Smooth muscle cell (in vitro differentiated cells): Measurements from ENCODE around the gene APRT. TPM values are rescaled to one million over a fixed set of nuclear protein-coding genes. Genes with fewer than 3 reads are reported as not detected.
"Not testable (repeated sequence)": the region's sequence is repeated elsewhere in the genome, so short reads cannot be mapped to it uniquely, and the experiment has no call there.

Experiments used
- DNase-seq: peaks from one replicate; lab custom pipeline; 2025; ENCODE audit not compliant: unreplicated experiment; lab: John Stamatoyannopoulos, UW
- H2AFZ ChIP-seq: fragments of 200-600 bp; sonication (generic); 2 replicates; pipeline ENCODE4 v1.6.0; 2016; ENCODE audit warnings: antibody characterized with exemption, low read depth, mild to moderate bottlenecking
- H3F3A ChIP-seq: fragments of 200-600 bp; sonication (generic); 2 replicates; pipeline ENCODE4 v1.6.0; 2017; ENCODE audit warnings: antibody characterized with exemption, low read depth
- H3K27ac ChIP-seq: fragments of 200-600 bp; sonication (generic); 2 replicates; pipeline ENCODE4 v1.5.1; 2016; ENCODE audit warnings: low read depth, mild to moderate bottlenecking
- H3K27me3 ChIP-seq: fragments of 200-600 bp; sonication (generic); 2 replicates; pipeline ENCODE4 v1.6.1; 2016; ENCODE audit warnings: low read depth, mild to moderate bottlenecking
- H3K36me3 ChIP-seq: fragments of 200-600 bp; sonication (generic); 2 replicates; pipeline ENCODE4 v1.5.1; 2016; ENCODE audit warnings: low read depth
- H3K4me1 ChIP-seq: fragments of 200-600 bp; sonication (generic); 2 replicates; pipeline ENCODE4 v1.5.1; 2016; ENCODE audit warnings: low read depth
- H3K4me2 ChIP-seq: fragments of 200-600 bp; sonication (generic); 2 replicates; pipeline ENCODE4 v1.6.0; 2016; ENCODE audit warnings: mild to moderate bottlenecking
- H3K4me3 ChIP-seq: fragments of 200-600 bp; sonication (generic); 2 replicates; pipeline ENCODE4 v1.5.1; 2016; ENCODE audit warnings: mild to moderate bottlenecking
- H3K79me2 ChIP-seq: fragments of 200-600 bp; sonication (generic); 2 replicates; pipeline ENCODE4 v1.6.0; 2016; ENCODE audit warnings: low read depth, mild to moderate bottlenecking
- H3K9ac ChIP-seq: fragments of 200-600 bp; sonication (generic); 2 replicates; pipeline ENCODE4 v1.6.0; 2016; ENCODE audit warnings: low read depth
- H3K9me3 ChIP-seq: fragments of 200-600 bp; sonication (generic); replicated peaks from 2 replicates; pipeline ENCODE4 v1.5.1; 2016; ENCODE audit warnings: low read depth
- H4K20me1 ChIP-seq: fragments of 200-600 bp; sonication (generic); 2 replicates; pipeline ENCODE4 v1.6.0; 2016; ENCODE audit warnings: low read depth
- CTCF ChIP-seq: fragments of 200-600 bp; sonication (generic); IDR thresholded peaks from 2 replicates; pipeline ENCODE4 v1.5.1; 2017; ENCODE audit warnings: borderline replicate concordance, mild to moderate bottlenecking, antibody characterized with exemption; ENCODE audit not compliant: insufficient read depth, poor library complexity, severe bottlenecking
- WGBS: methylation state at CpG from one replicate; pipeline ENCODE4 v1.1.7; 2016; ENCODE audit warnings: low lambda C conversion rate; 5-methylcytosine and 5-hydroxymethylcytosine counted together
- polyA plus RNA-seq: library from polyadenylated mRNA; unstranded; fragments of >200 nt; fragmentation: Nextera tagmentation; extraction: Ambion mirVana; gene quantifications from 2 replicates; pipeline ENCODE4 v1.2.1, GENCODE V29; 2016
- total RNA-seq: library from RNA; depleted of rRNA; stranded (reverse); fragments of >200 nt; gene quantifications from 2 replicates; pipeline ENCODE4 v1.2.3, GENCODE V29; 2014

APRT gene
- total and polyA plus RNA-seq, 2 experiments from 2014 or later = 143 to 200 TPM

- TF ChIP-seq CTCF = no peak
- Histone ChIP-seq H3K4me1 (peaks cover 8% of the 10 kb centered on the region), H3F3A (no peaks in the 10 kb centered on the region), H2AFZ (no peak overlapping the region), H3K27ac (no peak overlapping the region), H3K9ac (no peak overlapping the region), H4K20me1 (no peaks in the 10 kb centered on the region), H3K4me3 (no peak overlapping the region), H3K79me2 (no peaks in the 10 kb centered on the region), H3K36me3 (no peaks in the 10 kb centered on the region), H3K4me2 (peak overlapping the region; percentile 10), H3K27me3 (no peaks in the 10 kb centered on the region), H3K9me3 (no peaks in the 10 kb centered on the region)
- no peak for DNase-seq
- WGBS = 46% methylated on average over 13 of the region's 13 CpGs
Measured at GRCh38 chr16:88792078-88792550, 19.6 kb downstream of the APRT start.

- Histone ChIP-seq H3K4me3 (no peak overlapping the region), H3K79me2 (no peaks in the 10 kb centered on the region), H4K20me1 (no peaks in the 10 kb centered on the region), H3K27ac (no peak overlapping the region), H3F3A (no peaks in the 10 kb centered on the region), H3K4me2 (peak overlapping the region; percentile 64), H3K27me3 (no peaks in the 10 kb centered on the region), H3K36me3 (no peaks in the 10 kb centered on the region), H3K4me1 (peaks cover 8% of the 10 kb centered on the region), H3K9ac (no peak overlapping the region), H2AFZ (peak overlapping the region; percentile 46), H3K9me3 (no peaks in the 10 kb centered on the region)
- no peak for TF ChIP-seq CTCF
- peak; percentile 13 for DNase-seq
- WGBS = 48% methylated on average over 20 of the region's 24 CpGs
Measured at GRCh38 chr16:88790312-88791211, 21.2 kb downstream of the APRT start.

GRCh38 chr16:88789594-88789993 is 22.1 kb downstream of the APRT start:
- no peak for DNase-seq
- Histone ChIP-seq H3K9ac (no peak overlapping the region), H3K4me1 (peaks cover 8% of the 10 kb centered on the region), H3K4me2 (no peak overlapping the region), H4K20me1 (no peaks in the 10 kb centered on the region), H3K27ac (no peak overlapping the region), H3K4me3 (no peak overlapping the region), H3F3A (no peaks in the 10 kb centered on the region), H3K9me3 (no peaks in the 10 kb centered on the region), H3K36me3 (no peaks in the 10 kb centered on the region), H2AFZ (no peak overlapping the region), H3K79me2 (peaks cover 2% of the 10 kb centered on the region), H3K27me3 (no peaks in the 10 kb centered on the region)
- TF ChIP-seq CTCF = no peak
- WGBS = 86% methylated on average over 7 of the region's 7 CpGs

- WGBS = 96% methylated on average over 8 of the region's 8 CpGs
- Histone ChIP-seq H3K79me2 (peaks cover 10% of the 10 kb centered on the region), H3K4me1 (peaks cover 11% of the 10 kb centered on the region)
- H3K27ac ChIP-seq, DNase-seq, H3F3A ChIP-seq, H3K27me3 ChIP-seq, H3K9me3 ChIP-seq, H3K9ac ChIP-seq, H2AFZ ChIP-seq, H4K20me1 ChIP-seq, H3K4me3 ChIP-seq, H3K36me3 ChIP-seq, H3K4me2 ChIP-seq: not testable (repeated sequence)
Measured at GRCh38 chr16:88788749-88789148, 23.0 kb downstream of the APRT start.
